GM08714 (cell line): Measurements from ENCODE around the gene BCL2L1.
"Not testable (repeated sequence)": the region's sequence is repeated elsewhere in the genome, so short reads cannot be mapped to it uniquely, and the experiment has no call there.

Experiments
- H3K4me3 ChIP-seq: fragments of 200-500 bp; sonication (Bioruptor generic); 2 replicates; pipeline ENCODE4 v1.5.1; 2014; ENCODE audit warnings: mild to moderate bottlenecking, low read length, inconsistent platforms
- ZNF274 ChIP-seq: IDR thresholded peaks from 2 replicates; pipeline ENCODE4 v1.6.1; 2012; ENCODE audit warnings: mild to moderate bottlenecking, low read depth, low read length

BCL2L1 gene

DNA sequence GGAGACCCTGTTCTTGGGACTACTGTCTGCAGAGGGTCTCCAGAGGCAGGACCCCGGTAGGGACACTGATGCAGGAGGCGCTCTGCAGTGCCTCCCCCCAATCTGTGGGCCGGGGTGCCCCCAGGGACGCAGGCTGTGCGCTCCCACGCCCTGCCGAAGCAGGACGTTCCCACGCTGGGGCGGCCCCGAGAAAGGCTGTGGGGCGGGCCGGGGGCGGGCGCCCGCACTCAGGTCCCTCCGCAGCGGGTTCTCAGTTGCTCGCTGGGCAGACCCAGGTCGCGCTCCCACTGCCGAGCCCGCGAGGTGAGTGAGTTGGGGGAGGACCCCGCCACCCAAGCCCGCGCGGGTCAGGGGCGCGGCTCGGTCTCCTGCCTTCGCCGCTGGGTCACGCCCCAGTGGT, 85.0 kb downstream of the BCL2L1 start, which contains the start of gene COX4I2:
Gene COX4I2 (plus strand): TSS at position 253 of the 400 bp plus-strand sequence. CDS start 1,106 bp downstream, outside the sequence.
- TF ChIP-seq ZNF274: no peak
- no peak within 1 kb of the TSS for H3K4me3 ChIP-seq

GRCh38 chr20:31633339-31633914, 89.2 kb downstream of the BCL2L1 start:
- TF ChIP-seq ZNF274: no peak
- no peak overlapping the region for H3K4me3 ChIP-seq

- no peak for TF ChIP-seq ZNF274
- H3K4me3 ChIP-seq: no peak overlapping the region
These were observed 89.9 kb downstream of the BCL2L1 start for GRCh38 chr20:31632548-31633338.

- no peak overlapping the region for H3K4me3 ChIP-seq
- TF ChIP-seq ZNF274: no peak
These were observed 92.4 kb downstream of the BCL2L1 start for GRCh38 chr20:31630187-31630790.

DNA sequence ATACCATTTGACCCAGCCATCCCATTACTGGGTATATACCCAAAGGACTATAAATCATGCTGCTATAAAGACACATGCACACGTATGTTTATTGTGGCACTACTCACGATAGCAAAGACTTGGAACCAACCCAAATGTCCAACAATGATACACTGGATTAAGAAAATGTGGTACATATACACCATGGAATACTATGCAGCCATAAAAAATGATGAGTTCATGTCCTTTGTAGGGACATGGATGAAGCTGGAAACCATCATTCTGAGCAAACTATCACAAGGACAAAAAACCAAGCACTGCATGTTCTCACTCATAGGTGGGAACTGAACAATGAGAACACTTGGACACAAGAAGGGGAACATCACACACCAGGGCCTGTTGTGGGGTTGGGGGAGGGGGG, 94.6 kb downstream of the BCL2L1 start:
- H3K4me3 ChIP-seq: not testable (repeated sequence)

- not testable (repeated sequence) for H3K4me3 ChIP-seq
These were observed 96.1 kb downstream of the BCL2L1 start for GRCh38 chr20:31626534-31626933.

- not testable (repeated sequence) for H3K4me3 ChIP-seq
These were observed 99.6 kb downstream of the BCL2L1 start for GRCh38 chr20:31623123-31623505.

DNA sequence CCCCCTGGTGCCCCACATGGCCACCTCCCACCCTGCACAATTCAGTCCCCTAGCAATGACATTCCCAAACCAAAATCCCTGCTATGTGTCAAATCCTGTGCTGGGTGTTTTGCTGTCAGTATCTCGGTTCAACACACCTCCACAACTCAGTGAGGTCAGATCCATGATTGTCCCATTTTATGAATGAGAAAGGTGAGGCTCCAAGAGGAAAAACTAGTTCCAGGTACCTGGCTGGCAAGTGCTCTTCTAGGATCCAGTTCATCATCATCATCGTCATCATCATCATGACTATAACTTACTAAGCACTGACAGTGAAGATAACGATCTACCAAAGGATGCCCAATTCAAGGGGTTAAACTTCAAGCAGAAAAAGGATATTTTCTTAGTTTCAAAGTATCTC, 102.4 kb downstream of the BCL2L1 start:
- TF ChIP-seq ZNF274: no peak
- no peak overlapping the region for H3K4me3 ChIP-seq

GRCh38 chr20:31617432-31618104, 105.1 kb downstream of the BCL2L1 start:
- no peak overlapping the region for H3K4me3 ChIP-seq
- TF ChIP-seq ZNF274: no peak

GRCh38 chr20:31615416-31615815, 107.3 kb downstream of the BCL2L1 start:
- TF ChIP-seq ZNF274: no peak

More at GRCh38 chr20:31615416-31615815, 107.3 kb downstream of the BCL2L1 start:
- H3K4me3 ChIP-seq: no peak overlapping the region
